Activated CD8-positive, alpha-beta memory T cell treated with anti-CD3 and anti-CD28 coated beads, Interleukin-2, amount 50 U/mL, for 4 hours (primary cell): ENCODE data around the gene PLXNA3.
A peak's percentile ranks its signal among the peaks of the same experiment; 100 is the strongest.
"Not testable (repeated sequence)": the region's sequence is repeated elsewhere in the genome, so short reads cannot be mapped to it uniquely, and the experiment has no call there.

ENCODE experiments used
- DNase-seq: peaks from one replicate; pipeline ENCODE4 v3.0.0-alpha.2; 2020

The PLXNA3 gene

DNA sequence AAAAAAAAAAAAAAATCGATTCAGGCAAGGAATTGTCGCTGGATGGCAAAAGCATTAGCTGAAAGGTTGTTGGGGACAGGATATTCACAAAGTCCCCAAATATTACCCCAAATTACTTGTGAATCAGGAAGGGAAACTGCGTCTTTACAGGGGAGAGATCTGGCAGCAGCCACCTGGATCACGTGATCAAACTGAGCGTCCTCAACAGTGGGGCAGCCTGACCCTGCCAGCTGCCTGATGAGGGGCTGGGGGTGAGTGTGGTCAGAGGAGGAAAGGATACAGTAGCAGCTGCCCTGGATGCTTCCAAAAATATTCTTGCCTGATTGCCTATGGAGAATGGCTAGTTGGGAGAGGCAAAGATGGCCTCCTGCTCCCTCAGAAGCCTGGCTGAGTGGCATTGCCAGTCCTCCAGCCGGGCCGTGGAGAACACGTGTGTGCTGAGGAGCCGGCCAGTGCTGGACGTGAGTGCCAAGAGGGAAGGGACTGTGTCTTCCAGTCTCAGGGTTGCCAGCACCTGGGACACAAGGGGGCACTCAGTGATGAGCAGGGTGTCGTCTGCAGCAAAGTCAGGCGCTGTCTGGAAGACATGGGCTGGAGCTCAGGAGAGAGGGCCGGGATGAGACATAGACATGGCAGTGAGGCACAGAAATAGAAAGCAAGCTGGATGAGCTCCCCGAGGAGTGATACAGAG is 24.0 kb downstream of the PLXNA3 start:
- no peak for DNase-seq

DNA sequence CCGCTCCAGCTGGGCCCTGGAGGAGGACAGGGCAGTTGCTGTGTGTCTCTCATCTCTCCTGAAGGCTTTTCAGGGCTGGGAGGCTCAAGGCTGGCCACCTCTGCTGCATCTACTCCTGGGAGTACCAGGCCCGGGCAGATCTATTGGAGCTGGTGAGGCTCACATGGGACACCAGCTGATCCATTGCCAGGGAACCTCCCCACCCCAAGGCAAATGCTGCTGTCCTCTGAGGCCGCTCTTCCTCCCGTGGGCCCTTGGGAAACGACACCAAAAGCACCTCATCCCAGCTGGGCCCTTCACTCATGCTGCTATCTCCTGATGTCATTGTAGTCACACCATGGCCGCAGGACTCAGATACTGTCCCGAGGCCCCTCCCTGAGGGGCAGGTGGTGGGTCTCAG is 24.7 kb downstream of the PLXNA3 start:
- no peak for DNase-seq

DNA sequence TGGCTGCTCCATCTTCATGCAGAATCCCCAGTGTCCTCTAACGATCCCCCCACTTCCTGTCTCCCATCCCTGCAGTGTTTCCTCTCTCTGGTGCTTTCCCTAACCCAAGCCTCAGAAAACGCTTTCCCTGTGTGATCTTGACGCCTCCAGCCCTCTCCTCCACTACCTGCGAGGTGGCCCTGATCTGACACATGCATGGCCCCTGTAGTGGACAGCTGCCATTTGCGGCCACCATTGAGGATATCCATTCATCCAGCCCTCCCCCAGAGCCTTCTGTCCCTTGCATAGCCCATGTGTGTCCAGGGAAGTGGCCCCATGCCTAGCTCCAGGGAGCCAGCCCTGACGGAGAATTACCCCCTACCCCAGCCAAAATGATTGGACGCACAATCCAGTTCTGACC is 25.2 kb downstream of the PLXNA3 start:
- DNase-seq = no peak

DNA sequence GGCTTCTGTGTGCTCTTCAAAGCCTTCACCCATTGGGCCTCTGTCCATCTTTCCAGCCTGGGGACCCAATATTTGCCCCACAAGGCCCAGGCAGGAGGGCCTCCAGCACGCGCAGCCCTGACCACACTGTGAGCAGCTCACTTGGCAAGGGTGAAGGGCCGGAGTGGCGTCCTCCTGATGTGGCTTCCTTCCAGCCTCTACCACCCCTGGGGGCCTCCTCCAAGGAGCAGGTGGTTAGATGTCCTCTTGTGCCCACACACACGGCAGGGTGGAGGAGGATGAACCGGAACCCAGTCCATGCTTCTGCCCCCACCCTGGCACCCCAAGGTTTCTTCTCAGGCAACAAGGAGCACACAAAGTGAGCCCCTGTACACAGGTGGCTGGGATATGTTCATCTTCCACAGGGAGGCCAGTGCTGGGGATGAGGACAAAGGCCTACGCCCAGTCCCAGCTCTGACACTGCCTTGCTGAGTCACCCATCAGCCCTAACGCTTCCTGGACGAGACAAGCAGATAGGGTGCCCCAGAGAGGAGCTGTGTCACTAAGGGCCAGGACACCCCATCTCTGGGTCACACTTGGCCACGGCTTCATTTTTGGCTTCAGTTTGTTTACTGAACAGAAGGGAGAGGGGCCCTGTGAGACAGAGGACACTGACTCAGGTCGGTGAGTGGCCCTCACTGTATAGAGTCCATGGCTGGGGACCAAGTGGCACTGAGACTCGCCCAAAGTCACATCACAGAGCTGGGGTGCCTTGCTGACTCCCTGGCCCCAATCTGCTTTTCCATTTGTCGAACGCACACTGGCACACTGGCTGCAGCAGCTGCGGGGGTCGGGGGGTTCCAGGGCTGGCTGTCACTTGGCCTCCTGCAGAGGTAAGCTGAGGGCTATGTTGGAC is 26.4 kb downstream of the PLXNA3 start:
- no peak for DNase-seq

DNA sequence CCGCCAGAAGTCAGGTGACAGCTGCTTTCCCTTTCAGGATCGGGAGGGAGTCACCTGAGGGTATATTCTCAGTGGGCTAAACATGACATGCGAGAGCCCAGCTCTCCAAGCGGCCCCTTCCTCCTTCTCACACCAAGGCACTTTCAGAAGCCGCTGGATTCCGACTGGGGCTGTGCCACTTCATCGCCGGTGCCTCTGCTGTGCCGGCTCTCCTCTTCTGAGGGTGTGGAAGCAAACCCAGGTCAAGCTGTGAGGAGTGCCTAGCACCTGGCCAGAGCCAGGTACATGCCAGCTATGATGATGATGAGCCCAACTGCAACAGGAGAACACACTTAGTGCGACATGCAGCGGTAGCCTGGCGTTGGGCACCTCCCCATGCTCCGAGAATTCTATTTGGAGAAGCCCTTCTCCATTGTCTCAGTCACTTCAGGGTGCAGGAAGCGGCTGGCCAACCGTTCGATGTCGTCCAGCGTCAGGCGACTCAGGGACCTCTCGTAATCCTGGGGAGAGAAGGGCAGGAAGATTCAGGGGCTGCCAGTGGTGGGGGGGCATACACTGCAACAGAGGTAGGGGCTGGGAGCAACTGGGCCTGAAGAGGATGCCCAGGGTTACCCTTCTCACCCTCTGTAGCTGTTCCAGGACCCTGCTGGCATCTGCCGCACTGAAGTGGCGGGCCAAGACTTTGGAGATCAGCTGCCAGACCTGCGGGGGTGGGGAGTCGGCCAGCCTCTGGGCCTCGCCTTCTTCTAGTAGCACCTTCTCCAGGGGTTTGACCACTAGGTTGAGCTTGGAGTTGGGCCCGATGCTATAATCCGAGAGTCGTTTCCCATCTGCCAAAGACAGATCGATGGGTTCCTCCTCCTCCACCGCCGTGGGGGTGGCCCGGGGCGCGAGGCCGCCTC is 27.3 kb downstream of the PLXNA3 start:
- no peak for DNase-seq

DNA sequence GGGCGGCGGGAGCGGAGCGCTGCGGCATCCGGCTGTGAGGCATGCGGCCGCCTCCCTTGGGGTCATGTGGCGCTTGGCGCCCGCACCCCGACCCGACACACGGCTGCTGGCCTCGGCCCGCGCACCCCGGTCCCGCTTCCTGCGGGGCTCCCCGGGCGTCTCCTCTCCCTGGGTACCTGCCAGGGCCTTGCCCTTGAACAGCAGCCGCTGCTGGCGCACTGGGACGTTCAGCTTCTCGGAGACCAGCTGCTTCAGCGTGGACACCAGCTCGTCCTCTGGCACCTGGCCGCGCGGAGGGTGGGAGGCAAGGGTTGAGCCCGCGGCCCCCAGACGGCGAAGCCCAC is 27.9 kb downstream of the PLXNA3 start:
- DNase-seq = peak; percentile 32

DNA sequence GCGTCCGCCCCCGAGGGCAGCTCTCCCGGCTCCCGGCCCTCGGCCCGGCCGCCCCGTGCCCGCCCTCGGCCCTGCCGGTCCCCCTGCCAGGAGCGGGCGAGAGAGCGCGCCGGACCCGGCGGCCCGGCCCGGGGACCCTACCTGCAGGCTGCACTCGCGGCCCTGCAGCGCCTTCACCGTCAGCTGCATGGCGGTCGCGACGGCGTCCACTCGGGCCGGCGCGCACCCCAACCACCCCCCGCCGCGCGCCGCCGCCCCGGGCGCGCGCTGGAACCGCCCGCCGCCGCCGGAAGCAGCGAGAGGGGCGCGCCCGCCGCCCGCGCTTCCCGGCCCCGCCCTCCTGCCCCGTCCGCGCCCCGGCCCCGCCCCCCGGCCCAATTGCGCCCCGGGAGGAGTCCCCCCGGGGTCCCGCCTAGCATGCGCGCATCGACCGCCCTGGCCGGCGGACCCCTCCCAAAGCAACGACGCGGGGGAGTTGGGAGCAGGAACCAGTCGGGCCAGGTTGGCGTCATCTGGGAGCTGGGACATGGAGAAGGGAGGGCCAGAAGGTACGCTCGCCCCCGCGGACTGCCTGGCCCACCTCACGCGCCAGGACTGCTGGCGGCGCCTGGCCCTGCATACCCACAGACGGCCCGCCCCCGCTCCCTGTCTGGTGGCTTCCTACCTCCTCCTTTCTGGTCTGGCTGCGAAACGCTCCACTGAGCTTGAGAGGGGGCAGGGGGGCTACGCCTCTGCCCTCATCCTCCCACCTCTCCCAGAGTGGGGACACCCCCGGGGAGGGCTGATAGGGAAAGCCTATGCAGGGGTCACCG is 28.5 kb downstream of the PLXNA3 start, which contains the start of gene UBL4A:
UBL4A (minus strand) TSS at position 220 of the 812 bp plus-strand sequence; CDS start at position 189, 31 bp downstream.
- DNase-seq = peak; percentile 53

DNA sequence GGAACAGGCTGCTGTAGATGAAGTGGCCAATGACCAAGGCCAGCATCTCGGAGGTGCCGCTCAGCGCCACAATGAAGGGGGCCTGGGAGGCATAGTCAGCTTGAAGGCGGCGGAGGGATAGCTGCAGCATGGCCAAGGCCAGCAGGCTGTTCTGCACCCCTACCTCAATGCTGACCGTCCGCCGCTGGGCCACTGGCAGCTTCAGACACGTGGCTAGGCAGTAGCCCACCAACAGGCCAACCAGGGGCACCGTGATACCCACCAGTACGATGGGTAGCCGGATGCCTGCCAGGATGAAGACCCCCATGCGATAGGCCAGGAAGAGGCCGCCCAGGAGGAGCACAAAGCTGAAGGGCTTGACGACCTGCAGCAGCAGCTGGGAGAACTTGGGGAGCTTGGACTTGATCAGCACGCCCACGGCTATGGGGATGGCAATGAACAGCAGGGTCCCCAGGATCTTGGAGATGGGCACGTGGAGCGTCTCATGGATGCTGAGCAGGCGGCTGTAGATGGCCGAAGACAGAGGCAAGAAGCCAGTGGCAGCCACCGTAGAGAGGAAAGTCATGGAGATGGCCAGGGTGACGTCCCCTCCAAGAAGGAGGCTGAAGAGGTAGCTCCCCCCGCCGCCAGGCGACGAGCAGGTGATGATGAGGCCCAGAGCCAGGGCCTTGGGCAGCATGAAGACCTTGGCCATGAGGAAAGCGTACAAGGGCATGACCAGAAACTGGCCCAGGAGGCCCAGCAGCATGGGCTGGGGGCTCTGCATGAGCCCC is 29.6 kb downstream of the PLXNA3 start:
- DNase-seq = no peak

DNA sequence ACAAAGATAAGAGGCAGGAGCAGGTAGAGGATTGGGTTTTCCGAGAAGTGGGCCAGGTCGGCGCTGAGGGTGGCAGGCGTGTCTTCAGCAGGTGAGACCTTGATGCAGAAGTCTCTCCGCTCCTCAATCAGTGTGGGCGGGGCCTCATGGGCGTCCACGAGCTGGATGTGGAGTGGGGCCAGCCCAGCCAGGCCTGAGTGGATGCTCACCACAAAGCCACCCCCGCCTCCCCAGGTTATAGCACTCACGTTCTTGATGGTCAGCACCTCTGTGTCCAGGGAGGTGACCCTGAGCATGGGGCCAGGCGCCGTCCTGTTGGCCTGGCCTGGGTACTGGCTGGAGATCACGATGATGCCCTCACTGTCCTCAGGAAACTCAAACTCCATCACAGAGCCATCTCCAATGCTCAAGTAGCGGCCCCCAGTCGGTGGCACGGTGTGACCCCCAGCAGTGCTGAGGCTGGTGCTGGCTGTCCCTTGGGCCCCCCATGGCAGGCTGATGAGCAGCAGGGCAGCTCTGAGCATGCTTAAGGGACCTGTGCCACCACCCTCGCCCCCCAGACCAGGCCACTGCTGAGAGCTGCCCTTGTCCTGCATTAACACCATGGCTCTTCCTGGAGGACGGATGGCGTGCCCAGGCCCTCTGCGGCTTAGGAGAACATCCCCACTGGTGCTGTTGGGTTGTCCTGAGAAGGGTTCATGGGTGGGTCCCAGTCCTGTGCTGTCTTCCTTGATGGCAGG is 30.4 kb downstream of the PLXNA3 start:
- no peak for DNase-seq

DNA sequence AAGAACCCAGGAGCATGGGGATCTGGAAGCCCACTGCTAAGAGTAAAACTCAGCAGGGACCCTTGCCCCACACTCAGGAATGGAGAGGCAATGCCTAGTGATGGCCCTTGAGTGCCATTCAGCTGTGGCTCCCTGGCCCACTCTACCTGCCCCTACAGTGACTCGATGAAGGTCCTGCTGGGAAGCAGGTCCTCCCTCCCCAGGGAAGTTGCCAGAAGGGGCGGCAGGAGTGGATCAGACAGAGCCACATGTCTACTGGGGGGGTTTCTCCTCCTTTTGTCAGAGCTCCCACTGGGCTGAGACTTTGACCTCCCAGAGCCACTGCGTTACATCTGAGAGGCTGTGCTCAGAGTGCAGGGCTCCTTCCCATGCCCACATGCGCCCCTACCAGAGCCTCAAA is 31.1 kb downstream of the PLXNA3 start:
- no peak for DNase-seq

DNA sequence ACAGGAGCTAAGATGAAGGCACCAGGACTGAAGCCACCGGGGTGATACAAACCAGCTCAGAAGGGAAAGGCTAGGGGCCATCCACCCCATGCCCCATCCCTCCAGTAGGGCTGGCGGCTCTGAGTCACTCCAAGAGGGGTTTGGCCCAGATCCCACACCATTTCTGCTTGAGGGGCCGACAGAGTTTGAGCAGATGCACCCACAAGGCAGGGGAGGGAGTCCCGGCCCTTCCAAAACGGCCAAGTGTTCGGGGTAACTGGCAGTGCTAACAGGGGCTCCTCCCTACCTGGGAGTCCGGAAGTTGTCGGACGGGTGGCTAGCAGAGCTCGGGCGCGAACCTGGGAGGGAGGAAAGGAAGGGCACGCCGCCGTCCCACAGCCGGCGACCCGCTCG is 31.9 kb downstream of the PLXNA3 start:
- no peak for DNase-seq

DNA sequence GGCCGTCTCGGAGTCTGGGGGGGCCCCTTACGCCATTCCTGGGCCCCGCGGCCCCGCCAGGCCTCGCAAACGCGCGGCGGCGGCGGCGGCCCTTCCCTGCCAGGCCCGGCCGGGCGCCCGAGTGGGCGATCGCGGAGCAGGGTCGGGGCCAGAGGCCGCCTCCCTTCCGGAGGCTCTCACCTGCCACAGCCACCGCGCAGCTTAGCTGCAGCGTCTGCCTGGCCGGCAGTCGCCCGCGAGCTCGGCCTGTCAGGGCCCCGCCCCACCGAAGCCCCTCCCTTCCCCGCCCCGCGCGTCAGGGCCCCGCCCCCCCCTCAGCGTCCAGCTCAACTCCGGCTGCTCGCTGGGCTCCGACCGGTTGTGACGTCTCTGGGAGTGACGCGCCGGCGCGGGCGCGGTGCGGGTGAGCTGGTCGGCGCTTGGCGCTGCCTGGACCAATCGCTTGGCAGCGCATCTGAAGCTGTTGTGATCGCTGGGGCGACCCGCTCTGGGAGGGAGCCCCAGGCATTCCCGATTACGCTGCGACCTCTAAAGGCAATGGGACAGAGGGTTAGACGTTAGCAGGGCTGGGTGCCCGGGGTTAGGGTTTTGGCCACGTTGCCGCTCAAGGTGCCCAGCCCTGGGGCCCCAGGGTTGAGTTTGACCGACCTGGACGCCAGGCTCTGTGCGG is 32.5 kb downstream of the PLXNA3 start, which contains the start of gene SLC10A3:
SLC10A3 (minus strand) TSS at position 216 of the 670 bp plus-strand sequence. CDS start 1,689 bp downstream, outside the sequence.
- peak; percentile 86 for DNase-seq

DNA sequence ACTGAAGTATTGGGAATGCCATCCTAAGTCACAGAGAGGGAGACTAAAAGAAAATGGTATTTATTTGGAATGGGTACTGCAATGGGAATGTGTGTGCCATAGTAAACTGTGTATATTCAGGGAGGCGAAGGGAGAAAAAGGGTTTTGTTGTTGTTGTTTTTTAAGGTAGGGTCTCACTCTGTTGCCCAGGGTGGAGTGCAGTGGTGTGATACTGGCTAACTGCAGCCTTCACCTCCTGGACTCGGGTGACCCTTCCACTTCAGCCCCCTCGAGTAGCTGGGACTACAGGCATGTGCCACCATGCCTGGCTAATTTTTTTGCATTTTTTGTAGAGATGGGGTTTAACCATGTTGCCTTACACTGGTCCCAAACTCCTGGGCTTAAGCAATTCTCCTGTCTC is 36.6 kb downstream of the PLXNA3 start:
- no peak for DNase-seq

DNA sequence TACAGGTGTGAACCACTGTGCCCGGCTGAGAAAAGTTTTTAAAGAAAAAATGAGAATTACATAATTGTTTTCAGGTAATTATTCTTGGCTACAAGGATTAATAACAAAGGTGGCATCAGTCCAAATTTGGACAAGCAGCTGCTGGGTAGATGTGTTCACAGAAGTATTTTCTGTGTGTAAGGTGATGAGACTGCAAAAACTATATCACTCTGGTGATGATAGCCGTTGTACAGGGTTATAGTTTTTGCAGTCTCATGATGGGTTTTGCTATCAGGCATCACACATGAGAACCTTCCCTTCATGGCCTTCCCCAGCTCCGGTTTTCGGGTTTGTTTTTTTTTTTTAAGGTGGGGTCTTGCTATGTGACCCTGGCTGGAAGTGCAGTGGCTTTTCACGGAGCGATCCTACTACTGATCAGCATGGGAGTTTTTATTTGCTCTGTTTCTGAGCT is 37.4 kb downstream of the PLXNA3 start:
- no peak for DNase-seq

DNA sequence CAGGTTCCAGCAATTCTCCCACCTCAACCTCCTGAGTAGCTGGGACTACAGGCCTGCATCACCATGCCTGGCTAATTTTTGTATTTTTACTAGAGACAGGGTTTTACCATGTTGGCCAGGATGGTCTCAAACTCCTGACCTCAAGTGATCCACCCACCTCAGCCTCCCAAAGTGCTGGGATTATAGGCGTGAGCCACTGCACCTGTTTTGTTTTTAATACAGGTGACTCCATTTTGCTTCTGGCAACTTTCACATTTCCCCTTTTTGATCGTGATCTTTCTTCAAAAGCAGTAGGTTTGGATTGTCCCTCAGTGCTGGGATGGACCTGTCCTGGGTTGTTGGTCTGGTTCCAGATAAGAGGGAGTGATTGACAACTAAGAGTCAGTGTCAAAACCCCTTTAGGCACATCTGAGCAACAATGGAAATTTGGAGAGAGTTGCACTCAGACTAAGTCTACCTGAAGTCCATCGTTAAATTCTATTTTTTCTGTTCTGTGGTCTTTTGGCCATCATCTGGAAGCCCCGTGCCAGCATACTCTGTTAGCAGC is 38.6 kb downstream of the PLXNA3 start:
- DNase-seq = not testable (repeated sequence)

DNA sequence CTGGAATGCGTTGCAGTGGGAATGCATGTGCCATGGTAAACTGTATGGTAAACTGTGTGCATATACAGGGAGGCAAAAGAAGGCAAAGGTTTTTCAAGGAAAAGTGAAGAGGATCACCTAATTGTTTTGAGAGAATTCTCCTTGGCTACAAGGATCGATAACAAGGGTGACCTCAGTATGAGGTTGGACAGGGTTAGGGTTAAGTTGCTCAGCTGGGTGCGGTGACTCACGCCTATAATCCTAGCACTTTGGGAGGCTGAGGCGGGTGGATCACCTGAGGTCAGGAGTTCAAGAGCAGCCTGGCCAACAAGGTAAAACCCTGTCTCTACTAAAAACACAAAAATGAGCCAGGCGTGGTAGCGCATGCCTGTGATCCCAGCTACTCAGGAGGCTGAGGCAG is 43.3 kb downstream of the PLXNA3 start:
- DNase-seq = not testable (repeated sequence)

DNA sequence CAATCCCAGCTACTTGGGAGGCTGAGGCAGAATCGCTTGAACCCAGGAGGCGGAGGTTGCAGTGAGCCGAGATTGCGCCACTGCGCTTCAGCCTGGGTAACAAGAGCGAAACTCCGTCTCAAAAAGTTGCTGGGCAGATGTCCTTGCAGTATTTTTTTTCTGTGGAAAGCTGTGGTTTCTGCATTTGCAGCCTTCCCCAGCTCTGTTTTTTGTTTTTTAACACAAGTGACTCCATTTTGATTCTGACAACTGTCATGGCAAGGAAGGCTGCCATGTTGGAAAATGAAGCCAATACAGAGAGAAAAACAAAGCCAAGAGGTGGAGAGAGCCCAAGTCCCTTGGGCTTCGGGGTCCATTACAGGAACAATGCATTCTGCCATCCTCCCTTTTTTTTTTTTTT is 44.0 kb downstream of the PLXNA3 start:
- no peak for DNase-seq

DNA sequence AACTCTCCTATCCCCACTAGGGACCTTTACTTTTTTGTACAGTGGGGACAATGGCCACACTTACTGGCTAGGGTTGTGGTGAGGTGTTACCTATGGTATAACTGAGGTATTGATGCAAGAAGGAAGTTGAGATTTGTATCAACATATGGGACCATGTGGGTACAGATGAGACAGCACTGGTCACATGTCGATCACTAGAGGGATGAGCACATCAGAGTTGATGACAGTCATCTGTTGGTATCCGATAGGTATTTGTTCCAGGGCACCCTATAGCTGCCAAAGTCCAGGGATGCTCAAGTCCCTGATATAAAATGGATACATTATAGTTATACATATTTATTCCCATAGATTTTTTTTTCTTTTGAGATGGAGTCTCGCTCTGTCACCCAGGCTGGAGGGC is 44.9 kb downstream of the PLXNA3 start:
- DNase-seq = no peak

DNA sequence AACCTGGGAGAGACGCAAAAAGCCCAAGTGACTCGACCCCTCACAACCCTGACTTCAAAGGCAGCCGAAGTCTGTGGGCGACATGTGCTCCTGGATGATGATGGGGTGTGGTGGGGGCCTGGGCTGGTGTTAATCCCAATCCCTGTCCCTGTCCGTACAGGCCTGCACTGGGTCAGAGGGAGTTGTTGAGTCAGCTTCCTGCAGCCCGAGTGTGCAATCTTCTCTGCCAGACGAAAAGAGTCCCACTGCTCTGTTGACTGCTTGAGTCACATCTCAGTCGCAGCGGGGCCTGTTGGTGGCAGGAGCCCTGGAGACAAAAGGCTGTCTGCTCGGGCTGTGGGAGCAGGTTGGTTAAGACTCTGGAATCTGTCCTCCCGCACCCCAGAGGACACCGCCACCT is 47.7 kb downstream of the PLXNA3 start:
- no peak for DNase-seq
